Type B pancreatic cell (in vitro differentiated cells): Measurements from ENCODE around the gene DST. TPM values are rescaled to one million over a fixed set of nuclear protein-coding genes. Genes with fewer than 3 reads are reported as not detected.
A peak's percentile ranks its signal among the peaks of the same experiment; 100 is the strongest.

Experiments
- DNase-seq: peaks from one replicate; pipeline ENCODE4 v3.0.0; 2021; ENCODE audit warnings: mixed read lengths; ENCODE audit not compliant: unreplicated experiment; ENCODE audit errors: extremely low spot score
- H3K27ac Mint-ChIP-seq: 2 replicates; pipeline ENCODE4 v1.8.0; 2021; ENCODE audit warnings: mild to moderate bottlenecking, mixed read lengths
- H3K27me3 Mint-ChIP-seq: 2 replicates; pipeline ENCODE4 v1.8.0; 2021; ENCODE audit warnings: mixed read lengths
- H3K36me3 Mint-ChIP-seq: 2 replicates; pipeline ENCODE4 v1.8.0; 2021; ENCODE audit warnings: mixed read lengths
- H3K4me1 Mint-ChIP-seq: one replicate; pipeline ENCODE4 v1.8.0; 2021; ENCODE audit warnings: mixed read lengths; ENCODE audit not compliant: unreplicated experiment
- H3K4me3 Mint-ChIP-seq: 2 replicates; pipeline ENCODE4 v1.8.0; 2021; ENCODE audit warnings: mild to moderate bottlenecking, mixed read lengths
- H3K9me3 Mint-ChIP-seq: 2 replicates; pipeline ENCODE4 v1.8.0; 2021; ENCODE audit warnings: mixed read lengths
- total RNA-seq: library from RNA; stranded (reverse); gene quantifications from 2 replicates; pipeline ENCODE4 v1.2.1, GENCODE V29; 2021; ENCODE audit warnings: low replicate concordance
- TF ChIP-seq, protein P1 (sequence below): fragments of 200-600 bp; sonication (generic); conservative IDR thresholded peaks from 2 replicates; pipeline ENCODE4 v1.5.0; 2021; ENCODE audit warnings: antibody characterized with exemption, mild to moderate bottlenecking

Gene DST
- total RNA-seq, 1 donor from 2014 or later: 116 TPM

GRCh38 chr6:56517155-56517745, 125.4 kb downstream of the DST start:
- Mint-ChIP-seq H3K36me3 (peaks cover 47% of the 10 kb centered on the region), H3K27me3 (no peaks in the 10 kb centered on the region), H3K4me3 (no peak overlapping the region), H3K27ac (peak overlapping the region; percentile 6), H3K9me3 (no peaks in the 10 kb centered on the region), H3K4me1 (peaks cover 18% of the 10 kb centered on the region)
- DNase-seq: no peak
- TF ChIP-seq, protein P1, sequence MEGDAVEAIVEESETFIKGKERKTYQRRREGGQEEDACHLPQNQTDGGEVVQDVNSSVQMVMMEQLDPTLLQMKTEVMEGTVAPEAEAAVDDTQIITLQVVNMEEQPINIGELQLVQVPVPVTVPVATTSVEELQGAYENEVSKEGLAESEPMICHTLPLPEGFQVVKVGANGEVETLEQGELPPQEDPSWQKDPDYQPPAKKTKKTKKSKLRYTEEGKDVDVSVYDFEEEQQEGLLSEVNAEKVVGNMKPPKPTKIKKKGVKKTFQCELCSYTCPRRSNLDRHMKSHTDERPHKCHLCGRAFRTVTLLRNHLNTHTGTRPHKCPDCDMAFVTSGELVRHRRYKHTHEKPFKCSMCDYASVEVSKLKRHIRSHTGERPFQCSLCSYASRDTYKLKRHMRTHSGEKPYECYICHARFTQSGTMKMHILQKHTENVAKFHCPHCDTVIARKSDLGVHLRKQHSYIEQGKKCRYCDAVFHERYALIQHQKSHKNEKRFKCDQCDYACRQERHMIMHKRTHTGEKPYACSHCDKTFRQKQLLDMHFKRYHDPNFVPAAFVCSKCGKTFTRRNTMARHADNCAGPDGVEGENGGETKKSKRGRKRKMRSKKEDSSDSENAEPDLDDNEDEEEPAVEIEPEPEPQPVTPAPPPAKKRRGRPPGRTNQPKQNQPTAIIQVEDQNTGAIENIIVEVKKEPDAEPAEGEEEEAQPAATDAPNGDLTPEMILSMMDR: no peak

GRCh38 chr6:56516003-56516402, 126.7 kb downstream of the DST start:
- no peaks in the 10 kb centered on the region for H3K27me3 Mint-ChIP-seq
- H3K9me3 Mint-ChIP-seq: no peaks in the 10 kb centered on the region
- TF ChIP-seq, protein P1: no peak
- H3K27ac Mint-ChIP-seq: no peak overlapping the region
- H3K4me1 Mint-ChIP-seq: peaks cover 12% of the 10 kb centered on the region
- DNase-seq: no peak
- no peak overlapping the region for H3K4me3 Mint-ChIP-seq
- peaks cover 52% of the 10 kb centered on the region for H3K36me3 Mint-ChIP-seq

DNA sequence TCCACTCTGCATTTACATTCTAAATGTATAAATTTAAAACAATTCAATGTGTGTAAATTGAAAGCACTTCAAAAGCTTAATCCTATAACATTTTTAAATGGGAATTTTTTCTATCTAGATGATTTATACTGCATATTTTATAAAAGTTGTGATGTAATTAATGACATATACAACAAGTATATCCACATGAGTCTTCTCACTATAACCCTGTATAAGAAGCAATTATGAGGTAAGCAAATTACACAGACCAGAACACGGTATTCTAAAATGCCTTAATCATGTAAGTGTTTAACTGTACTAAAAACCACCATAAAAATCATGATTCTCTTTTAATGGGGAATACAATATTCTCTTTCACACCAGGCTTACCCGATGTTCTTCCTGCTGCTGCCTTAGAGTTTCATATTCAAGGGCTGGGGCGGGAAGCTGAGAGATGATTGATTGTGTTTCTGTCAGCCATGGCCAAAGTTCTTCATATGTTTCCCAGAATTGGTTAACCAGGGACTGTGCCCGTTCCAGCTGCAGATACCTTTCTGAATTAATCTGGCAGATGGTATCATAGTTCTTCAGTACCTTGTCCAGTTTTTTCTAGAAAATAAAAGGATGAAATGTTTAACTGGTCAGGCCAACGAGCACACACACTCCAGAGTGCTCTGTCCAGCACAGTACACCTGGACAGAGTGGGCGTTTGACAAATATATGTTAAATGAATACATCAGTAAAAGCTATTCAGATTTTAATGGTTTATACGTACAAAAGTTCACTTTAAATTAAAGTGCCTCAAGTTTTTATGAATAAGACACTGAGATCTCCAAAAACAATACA, 127.4 kb downstream of the DST start:
- Mint-ChIP-seq H3K9me3 (no peaks in the 10 kb centered on the region), H3K27me3 (no peaks in the 10 kb centered on the region), H3K27ac (no peak overlapping the region), H3K36me3 (peaks cover 51% of the 10 kb centered on the region), H3K4me3 (no peak overlapping the region), H3K4me1 (peaks cover 12% of the 10 kb centered on the region)
- no peak for DNase-seq
- TF ChIP-seq, protein P1: no peak

GRCh38 chr6:56514395-56514794, 128.3 kb downstream of the DST start:
- Mint-ChIP-seq H3K4me1 (peaks cover 12% of the 10 kb centered on the region), H3K9me3 (no peaks in the 10 kb centered on the region), H3K36me3 (peaks cover 48% of the 10 kb centered on the region), H3K27me3 (no peaks in the 10 kb centered on the region), H3K27ac (peak overlapping the region; percentile 59), H3K4me3 (peak overlapping the region; percentile 20)
- TF ChIP-seq, protein P1: no peak
- no peak for DNase-seq

DNA sequence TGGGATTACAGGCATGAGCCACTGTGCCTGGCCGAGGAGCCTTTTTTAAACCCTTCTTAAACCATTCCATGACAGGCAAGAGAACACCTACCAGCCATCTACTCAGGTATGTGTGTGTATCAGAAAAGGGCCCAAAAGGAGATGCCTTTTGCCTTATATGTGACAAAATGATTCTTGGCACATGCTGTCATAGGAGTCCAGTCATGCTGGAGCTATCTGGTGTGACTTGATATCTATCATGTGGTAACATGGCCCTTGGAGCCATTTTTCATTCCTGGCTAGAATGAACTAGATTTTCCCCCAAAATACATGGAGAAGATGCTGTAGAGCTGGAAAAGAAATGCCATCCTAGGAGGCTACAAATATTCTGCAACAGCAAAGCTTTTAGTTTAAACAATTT, 129.1 kb downstream of the DST start:
- DNase-seq: no peak
- Mint-ChIP-seq H3K4me3 (no peak overlapping the region), H3K9me3 (no peaks in the 10 kb centered on the region), H3K27ac (no peak overlapping the region), H3K4me1 (peaks cover 12% of the 10 kb centered on the region), H3K27me3 (no peaks in the 10 kb centered on the region), H3K36me3 (peaks cover 46% of the 10 kb centered on the region)
- TF ChIP-seq, protein P1: no peak
